K562 (cell line): ENCODE measurements around the gene DKC1. TPM values are rescaled to one million over a fixed set of nuclear protein-coding genes. Genes with fewer than 3 reads are reported as not detected.

Experiments used
- ATAC-seq: fragments of 200-7000 bp; cut with Tn5 transposase; 3 replicates; pipeline ENCODE4 v1.9.1; 2020; ENCODE audit warnings: moderate library complexity
- BruUV-seq: library from RNA; stranded (reverse); fragments of 400-500 nt; replicated peaks from 2 replicates; lab custom pipeline; 2021; lab: Mats Ljungman, UMichigan
- CTCF ChIA-PET: fragments of 300-600 bp; formaldehyde crosslinking; extraction: SDS; loops from one replicate; lab custom pipeline; 2021; ENCODE audit warnings: low intra/inter-chr PET ratio; lab: Yijun Ruan, JAX
- POLR2A ChIA-PET: fragments of 300-600, 350-650 bp; sonication (Branson Sonifier 250); formaldehyde crosslinking; extraction: SDS; loops from one replicate; lab custom pipeline; 2021; ENCODE audit warnings: antibody characterized with exemption, inconsistent platforms; lab: Yijun Ruan, JAX
- DNase-seq, 4 experiments: peaks; one replicate each; pipeline versions ENCODE4 v3.0.0 to v3.0.0-alpha.2; 2011 to 2018; ENCODE audit warnings: low spot score in 3 of 4, mixed read lengths in 3 of 4; ENCODE audit errors: extremely low read depth in 1 of 4
- FAIRE-seq: peaks from 2 replicates; lab custom pipeline; 2011; peaks lifted over from hg19 to GRCh38; lab: Jason Lieb, UNC
- H2AFZ ChIP-seq: 2 replicates; pipeline ENCODE4 v1.6.0; 2011; ENCODE audit warnings: low read depth, low read length, control low read depth, inconsistent platforms
- H3K27ac ChIP-seq: fragments of 200-600 bp; 3 replicates; pipeline ENCODE4 v1.8.0; 2011; ENCODE audit warnings: low read depth, mild to moderate bottlenecking, control low read depth, inconsistent platforms, low read length, moderate library complexity, mixed read lengths; ENCODE audit errors: extremely low read depth
- H3K27me3 ChIP-seq, 2 experiments: fragments of 300-600 bp in 1 of 2; 2 replicates in 1 of 2; 3 replicates in 1 of 2; pipeline versions ENCODE4 v1.6.0 to v1.8.0; 2011; ENCODE audit warnings: inconsistent platforms in 2 of 2, low read length in 2 of 2, mild to moderate bottlenecking in 1 of 2, mixed read lengths in 1 of 2, moderate library complexity in 1 of 2; ENCODE audit not compliant: control insufficient read depth in 2 of 2, insufficient read depth in 2 of 2
- H3K36me3 ChIP-seq: fragments of 300-600 bp; 3 replicates; pipeline ENCODE4 v1.8.0; 2011; ENCODE audit warnings: mild to moderate bottlenecking, low read length, inconsistent platforms; ENCODE audit not compliant: control insufficient read depth, insufficient read depth
- H3K4me1 ChIP-seq, 2 experiments: fragments of 200-600 bp in 1 of 2; replicated peaks in 1 of 2; 2 replicates in 1 of 2; 3 replicates in 1 of 2; pipeline versions ENCODE4 v1.5.1 to v1.8.0; 2011; ENCODE audit warnings: inconsistent platforms in 2 of 2, low read length in 2 of 2, mild to moderate bottlenecking in 1 of 2, mixed read lengths in 1 of 2, moderate library complexity in 1 of 2; ENCODE audit not compliant: control insufficient read depth in 2 of 2, insufficient read depth in 2 of 2
- H3K4me2 ChIP-seq: 2 replicates; pipeline ENCODE4 v1.6.1; 2011; ENCODE audit warnings: low read length, control low read depth, inconsistent platforms, mixed read lengths; ENCODE audit not compliant: insufficient read depth
- H3K4me3 ChIP-seq: fragments of 200-600 bp; sonication (generic), shearing (Covaris generic); 2 replicates; pipeline ENCODE4 v1.5.1; 2016; ENCODE audit warnings: control low read depth, inconsistent platforms
- H3K79me2 ChIP-seq: fragments of 200-600 bp; 3 replicates; pipeline ENCODE4 v1.8.0; 2011; ENCODE audit warnings: low read length, inconsistent platforms; ENCODE audit not compliant: control insufficient read depth, insufficient read depth
- H3K9ac ChIP-seq, 2 experiments: 2 replicates each; pipeline versions ENCODE4 v1.6.0 to v1.6.1; 2011; ENCODE audit warnings: low read depth in 2 of 2, low read length in 2 of 2, control low read depth in 1 of 2, inconsistent platforms in 1 of 2, mild to moderate bottlenecking in 1 of 2, mixed read lengths in 1 of 2; ENCODE audit not compliant: insufficient read depth in 1 of 2
- H3K9me1 ChIP-seq: one replicate; pipeline ENCODE4 v1.6.0; 2011; ENCODE audit warnings: inconsistent platforms, mild to moderate bottlenecking, low read length, moderate library complexity; ENCODE audit not compliant: control insufficient read depth, insufficient read depth
- H3K9me3 ChIP-seq: replicated peaks from 2 replicates; pipeline ENCODE4 v1.5.1; 2011; ENCODE audit warnings: low read depth, low read length, inconsistent platforms; ENCODE audit not compliant: control insufficient read depth, insufficient read depth
- H4K20me1 ChIP-seq: replicated peaks from 2 replicates; pipeline ENCODE4 v1.6.1; 2011; ENCODE audit warnings: low read length, inconsistent platforms, mixed read lengths; ENCODE audit not compliant: control insufficient read depth, insufficient read depth
- GTF2F1 ChIP-seq: IDR thresholded peaks from 2 replicates; pipeline ENCODE4 v1.6.1; 2011; ENCODE audit warnings: low read depth, low read length, improper control_type of control experiment
- NR4A1 ChIP-seq, 2 experiments: fragments of 250-450 bp in 1 of 2; fragments of 450-650 bp in 1 of 2; sonication (Bioruptor Pico) in 1 of 2; IDR thresholded peaks; 2 replicates each; pipeline versions ENCODE4 v1.4.0 to v1.6.1; 2016 to 2020; ENCODE audit warnings: mild to moderate bottlenecking in 2 of 2, missing compliant biosample characterization in 1 of 2, missing genetic modification characterization in 1 of 2, moderate library complexity in 1 of 2
- POLR2A ChIP-seq: fragments of 450-650 bp; conservative IDR thresholded peaks from 2 replicates; pipeline ENCODE4 v1.6.1; 2016
- POLR2B ChIP-seq: fragments of 450-650 bp; IDR thresholded peaks from 2 replicates; pipeline ENCODE4 v1.6.1; 2018; ENCODE audit warnings: low read depth; ENCODE audit not compliant: partially characterized antibody
- SUPT5H ChIP-seq: fragments of 450-650 bp; IDR thresholded peaks from 2 replicates; pipeline ENCODE4 v1.6.1; 2016
- TFAP4 ChIP-seq: sonication (generic); formaldehyde crosslinking; IDR thresholded peaks from 2 replicates; pipeline ENCODE4 v1.8.0; 2022; ENCODE audit warnings: missing genetic modification reagents, mild to moderate bottlenecking, moderate library complexity, borderline replicate concordance
- ZNF780A ChIP-seq: fragments of 250-450 bp; sonication (Bioruptor Pico); IDR thresholded peaks from 2 replicates; pipeline ENCODE4 v1.5.0; 2021; ENCODE audit warnings: mild to moderate bottlenecking
- WGBS: fragments of 100-300 bp; shearing (Covaris generic); methylation state at CpG from one replicate; pipeline ENCODE4 v1.1.6; 2016; ENCODE audit warnings: low coverage, mixed read lengths; ENCODE audit not compliant: insufficient coverage; ENCODE audit errors: missing lambda C conversion rate; 5-methylcytosine and 5-hydroxymethylcytosine counted together
- in situ Hi-C: fragments of 300-500 bp; cut with MboI; formaldehyde crosslinking; loops from 4 replicates; pipeline ENCODE4 v1.15.0; 2018; ENCODE audit warnings: inconsistent platforms, mixed read lengths
- intact Hi-C: fragments of 100-400 bp; cut with micrococcal nuclease; formaldehyde crosslinking; loops from 2 replicates; pipeline ENCODE4 v1.14.2; 2022
- polyA plus RNA-seq, 8 experiments: library from polyadenylated mRNA; depleted of rRNA in 4 of 8; stranded (reverse) in 5 of 8; unstranded in 3 of 8; fragments of >200 nt; fragmentation: Nextera tagmentation in 2 of 8; fragmentation: Illumina TruSeq in 1 of 8; extraction: Ambion mirVana in 2 of 8; extraction: Trizol in 1 of 8; gene quantifications; 2 replicates each; pipeline versions ENCODE4 v1.2.1 to v1.2.3, GENCODE V29; 2011 to 2014; ENCODE audit warnings: inconsistent platforms in 1 of 8, missing spikeins in 1 of 8
- total RNA-seq, 7 experiments: library from RNA; depleted of rRNA in 6 of 7; stranded (reverse); fragments of >200 nt in 6 of 7; fragmentation: Illumina TruSeq in 2 of 7; extraction: Trizol in 2 of 7; gene quantifications; 2 replicates each; pipeline versions ENCODE4 v1.2.1 to v1.2.3, GENCODE V29; 2011 to 2021; ENCODE audit warnings: low replicate concordance in 1 of 7

Gene DKC1
- total and polyA plus RNA-seq, 9 of the 15 experiments (the other 6 are each of a cell fraction or from before 2014, with no cell fraction given) = 205 to 313 (median 219) TPM

GRCh38 chrX:154779261-154779660, 16.6 kb downstream of the DKC1 start:
- 58% methylated on average over 3 of the region's 4 CpGs for WGBS
- no peak for ATAC-seq

GRCh38 chrX:154780968-154781367, 18.3 kb downstream of the DKC1 start:
- intact Hi-C loops (no loop called here), in situ Hi-C loops (no loop called here)
- POLR2A ChIA-PET = interaction anchor here (0.6 to 3.1 kb wide), 9 partner anchors 8 to 239 kb away, joined by 3 to 12 read pairs (median 4); no protein-coding TSS in a partner anchor
- Histone ChIP-seq H3K79me2 (peaks cover 42% of the 10 kb centered on the region), H3K4me2 (no peak overlapping the region), H3K9me3 (no peaks in the 10 kb centered on the region), H3K4me1 (peaks cover 19 to 28% of the 10 kb centered on the region in 2 experiments), H2AFZ (no peak overlapping the region), H3K9me1 (peaks cover 4% of the 10 kb centered on the region), H3K4me3 (no peak overlapping the region), H4K20me1 (peaks cover 7% of the 10 kb centered on the region), H3K36me3 (peaks cover 96% of the 10 kb centered on the region), H3K27me3 (no peaks in the 10 kb centered on the region), H3K9ac (no peak overlapping the region), H3K27ac (no peak overlapping the region)
- no TSS peak for BruUV-seq
- WGBS = 90% methylated on average over 1 of the region's 9 CpGs
- TF ChIP-seq SUPT5H = 0 out of 2 replicates have a peak, but pooled peaks have one; percentile 2
- 0 out of 2 replicates have a peak, but pooled peaks have one; percentile 3 for TF ChIP-seq POLR2A
- TF ChIP-seq GTF2F1 = no peak
- TF ChIP-seq NR4A1 (CRISPR knock-in tag; IDR thresholded peaks at IDR 0.05) = no peak
- TF ChIP-seq NR4A1 (tag; IDR thresholded peaks at IDR 0.05) = no peak
- DNase-seq (no peak), ATAC-seq (no peak), FAIRE-seq (no peak)
- CTCF ChIA-PET = no interaction called here

More at GRCh38 chrX:154779261-154779660, 16.6 kb downstream of the DKC1 start:
- Histone ChIP-seq H3K9me3 (no peaks in the 10 kb centered on the region), H3K27ac (peak overlapping the region; percentile 24; the same call in 1 of the 3 replicates), H3K4me2 (no peak overlapping the region), H3K36me3 (peaks cover 96% of the 10 kb centered on the region), H3K27me3 (no peaks in the 10 kb centered on the region), H3K4me1 (peaks cover 11 to 14% of the 10 kb centered on the region in 2 experiments), H4K20me1 (peaks cover 24% of the 10 kb centered on the region), H2AFZ (no peak overlapping the region), H3K9ac (no peak overlapping the region), H3K4me3 (no peak overlapping the region), H3K9me1 (peaks cover 4% of the 10 kb centered on the region), H3K79me2 (peaks cover 29% of the 10 kb centered on the region)
- intact Hi-C loops = no loop called here
- POLR2A ChIA-PET = interaction anchor here (0.6 to 8.2 kb wide), 11 partner anchors 10 to 60 kb away, joined by 3 to 94 read pairs (median 5); partner anchors contain the start of gene DKC1
- 0 out of 2 replicates have a peak, but pooled peaks have one; percentile 10 for TF ChIP-seq POLR2A
- TF ChIP-seq POLR2B = peak; percentile 12
- TF ChIP-seq TFAP4 (CRISPR knock-in tag) = peak; percentile 22; the same call in 1 of the 2 replicates
- TF ChIP-seq ZNF780A = no peak
- CTCF ChIA-PET = no interaction called here
- DNase-seq (no peak), FAIRE-seq (no peak)
- BruUV-seq = no TSS peak
- in situ Hi-C loops = no loop called here
